Measurements from ENCODE around the gene B4GALT6.

Gene B4GALT6

DNA sequence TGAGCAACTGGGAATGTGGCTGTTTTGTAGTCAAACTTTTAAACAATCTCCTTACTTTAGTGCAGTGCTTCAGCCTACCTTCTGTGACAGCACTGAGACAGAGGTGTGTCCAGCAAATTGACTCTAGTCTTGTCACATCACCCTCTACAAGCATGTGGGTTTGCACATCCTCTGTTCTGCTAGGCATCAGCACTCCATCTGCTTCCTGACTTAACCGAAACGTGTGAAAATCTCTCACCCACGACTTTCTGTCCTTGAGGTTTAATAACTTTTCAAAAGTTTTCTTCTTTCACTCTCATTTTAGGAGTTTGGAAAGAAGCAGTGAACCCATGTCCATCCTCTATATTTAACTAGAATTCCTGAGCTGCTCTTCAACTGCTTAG, 50.1 kb downstream of the B4GALT6 start:
- no peak for DNase-seq (ENCODE audit: low read depth in 2 of 3, low spot score in 2 of 3)

DNA sequence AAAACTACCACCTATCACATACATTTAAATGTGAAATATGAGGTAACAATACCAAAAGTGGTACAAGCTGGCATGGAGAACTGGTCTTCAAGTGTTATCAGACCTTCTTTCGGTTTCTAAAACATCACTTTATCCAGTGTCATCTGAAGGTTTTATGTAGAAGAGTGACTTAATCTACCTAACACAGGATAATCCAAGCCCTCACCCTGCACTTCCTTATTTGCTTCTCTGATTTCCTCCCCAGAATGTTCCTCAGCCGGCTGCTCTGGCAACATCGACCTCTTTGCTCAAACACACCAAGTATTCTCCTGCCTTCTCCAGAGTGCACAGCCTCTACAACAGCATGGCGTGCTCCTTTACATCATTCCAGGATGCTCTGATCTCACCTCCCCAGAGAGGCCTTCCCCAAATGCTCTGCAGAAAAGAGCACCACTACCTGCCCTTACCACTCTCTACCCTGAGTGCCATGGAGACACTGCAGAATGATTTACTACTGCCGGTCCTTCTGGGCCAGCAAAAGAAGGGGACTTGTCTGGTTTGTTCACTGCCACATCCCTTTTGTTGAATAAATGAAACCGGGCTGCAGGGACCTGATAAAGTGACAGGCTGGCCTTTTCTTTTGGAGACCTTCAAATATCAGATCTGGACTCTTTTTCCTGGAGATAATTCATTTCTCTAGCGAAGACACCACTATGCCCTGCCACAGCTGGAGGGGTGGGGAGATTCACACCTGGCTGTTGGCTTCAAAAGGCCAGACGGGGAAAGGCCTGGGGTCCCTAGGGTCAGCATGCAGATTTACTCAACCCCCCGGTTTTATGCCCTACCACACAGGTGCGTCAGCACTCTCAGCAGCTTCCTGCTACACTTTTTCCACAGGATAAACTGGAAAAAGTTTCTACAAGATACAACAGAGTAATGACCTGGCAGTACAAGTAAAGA, 50.7 kb downstream of the B4GALT6 start:
- DNase-seq (ENCODE audit: low read depth in 2 of 3, low spot score in 2 of 3): no peak

DNA sequence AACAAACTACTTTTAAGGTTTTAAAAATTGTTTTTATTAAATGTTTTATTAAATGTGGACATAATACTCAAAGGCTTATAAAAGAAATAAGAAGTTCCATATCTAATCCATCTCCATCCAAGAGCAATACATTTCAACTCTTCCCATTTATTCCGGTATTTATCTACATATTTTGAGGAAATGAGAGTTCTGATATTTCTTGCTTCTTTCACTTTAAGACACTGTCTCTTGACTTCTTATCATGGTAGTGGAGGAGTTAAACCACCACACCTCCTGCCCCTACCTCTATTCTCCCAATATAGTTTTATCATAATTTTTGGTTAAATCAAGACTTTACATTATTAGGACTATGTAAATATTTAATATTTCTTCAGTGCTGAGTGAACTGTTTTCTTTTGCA, 52.0 kb downstream of the B4GALT6 start:
- DNase-seq (ENCODE audit: low read depth in 2 of 3, low spot score in 2 of 3): no peak

DNA sequence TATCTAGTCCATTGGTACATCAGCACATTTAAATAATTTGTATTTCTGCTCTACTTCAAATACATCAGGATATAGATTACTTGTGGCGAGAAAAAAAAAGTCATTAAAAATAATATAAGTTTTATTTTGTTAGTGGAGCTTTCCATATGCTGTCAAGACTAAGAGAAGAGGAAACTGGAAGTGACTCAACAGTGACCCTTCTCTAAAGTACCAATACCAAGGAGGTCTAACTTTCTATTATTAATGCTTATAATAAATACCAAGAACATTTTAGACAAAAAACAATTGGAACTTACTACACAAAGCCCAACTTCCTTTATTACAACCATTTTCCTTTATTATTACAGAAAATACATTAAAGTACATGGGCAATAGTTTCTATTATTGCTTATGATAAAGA, 52.9 kb downstream of the B4GALT6 start:
- DNase-seq (ENCODE audit: low read depth in 2 of 3, low spot score in 2 of 3): no peak

DNA sequence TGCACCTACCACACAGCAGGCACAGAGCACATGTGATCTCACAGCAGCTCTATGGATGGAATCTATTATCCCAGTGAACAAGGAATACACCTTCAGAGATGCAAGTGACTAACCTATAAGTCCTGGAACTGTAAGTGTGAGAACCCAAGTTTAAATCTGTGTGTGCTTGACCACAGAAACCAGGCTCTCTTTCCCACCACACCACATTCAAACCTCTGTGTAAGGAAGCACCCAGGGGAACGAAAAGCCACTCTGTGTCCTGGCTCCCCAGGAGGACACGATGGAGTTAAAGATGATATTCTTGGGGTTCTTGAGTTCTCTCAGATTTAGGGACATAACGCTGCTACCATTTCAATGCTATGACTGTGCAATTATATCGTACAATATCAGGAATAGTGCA, 53.8 kb downstream of the B4GALT6 start:
- DNase-seq (ENCODE audit: low read depth in 2 of 3, low spot score in 2 of 3): no peak

DNA sequence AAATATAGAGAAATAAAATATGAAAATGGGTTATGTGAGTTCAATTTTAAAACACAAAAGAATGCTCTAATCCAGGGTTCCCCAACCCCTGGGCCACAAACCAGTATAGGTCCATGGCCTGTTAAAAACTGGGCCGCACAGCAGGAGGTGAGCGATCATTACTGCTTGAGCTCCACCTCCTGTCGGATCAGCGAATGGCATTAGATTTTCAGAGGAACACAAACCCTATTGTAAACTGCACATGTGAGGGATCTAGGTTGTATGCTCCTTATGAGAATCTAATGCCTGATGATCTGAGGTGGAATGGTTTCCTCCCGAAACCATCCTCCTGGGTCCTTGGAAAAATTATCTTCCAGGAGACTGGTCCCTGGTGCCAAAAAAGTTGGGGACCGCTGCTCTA, 58.0 kb downstream of the B4GALT6 start:
- DNase-seq (ENCODE audit: low read depth in 2 of 3, low spot score in 2 of 3): no peak

DNA sequence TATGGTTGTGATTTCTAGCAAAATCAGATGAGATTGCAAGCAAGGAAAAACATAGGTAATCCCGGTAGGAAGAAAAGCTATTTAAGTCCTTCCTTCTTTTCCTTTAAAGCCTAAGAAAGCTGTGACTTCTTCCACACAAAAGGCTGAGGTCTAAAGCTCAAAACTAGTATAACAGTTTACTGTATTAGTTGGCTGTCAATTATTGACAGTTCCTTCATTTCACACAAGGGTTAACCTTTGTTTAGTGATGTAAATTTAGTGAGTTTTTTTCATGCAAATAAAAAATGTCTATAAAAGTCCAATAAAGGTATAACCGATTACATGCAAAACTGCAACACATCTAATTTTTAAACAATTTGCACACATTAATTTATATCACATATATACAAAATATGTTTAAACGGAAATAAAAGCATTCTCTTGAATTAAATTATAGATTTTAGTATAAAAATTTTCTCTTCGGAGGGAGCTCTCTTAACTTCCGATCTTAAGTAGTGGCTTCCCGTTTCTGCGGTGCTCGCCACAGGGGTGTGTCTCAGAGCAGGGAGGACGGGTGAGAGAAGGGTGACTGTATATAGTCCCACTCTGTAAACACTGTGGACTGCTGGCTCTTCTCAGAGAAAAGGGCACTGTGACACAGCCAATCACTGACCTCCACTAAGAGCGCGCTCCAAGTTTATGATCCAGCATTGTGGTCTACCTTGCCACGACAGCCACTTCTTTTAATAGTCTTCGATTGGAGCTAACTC, 59.3 kb downstream of the B4GALT6 start:
- no peak for DNase-seq (ENCODE audit: low read depth in 2 of 3, low spot score in 2 of 3)

DNA sequence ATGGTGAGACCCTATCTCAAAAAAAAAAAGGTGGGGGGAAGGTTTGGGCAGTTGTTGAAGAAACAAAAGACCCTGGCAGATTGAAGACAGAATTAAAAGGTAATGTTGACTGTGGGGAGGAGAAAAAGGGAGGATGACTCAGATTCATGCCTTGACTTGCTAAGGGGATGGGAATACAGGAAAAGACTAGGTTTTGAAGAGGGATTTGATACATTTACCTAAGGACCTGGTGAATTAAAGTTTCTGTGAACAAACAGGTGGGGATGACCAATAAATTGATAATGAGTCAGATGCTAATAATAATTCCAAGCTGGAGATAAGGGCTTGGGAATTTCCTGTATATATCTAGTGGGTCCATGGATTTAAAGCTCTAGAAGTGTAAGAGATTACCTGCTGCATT, 65.1 kb downstream of the B4GALT6 start:
- no peak for DNase-seq (ENCODE audit: low read depth in 2 of 3, low spot score in 2 of 3)

DNA sequence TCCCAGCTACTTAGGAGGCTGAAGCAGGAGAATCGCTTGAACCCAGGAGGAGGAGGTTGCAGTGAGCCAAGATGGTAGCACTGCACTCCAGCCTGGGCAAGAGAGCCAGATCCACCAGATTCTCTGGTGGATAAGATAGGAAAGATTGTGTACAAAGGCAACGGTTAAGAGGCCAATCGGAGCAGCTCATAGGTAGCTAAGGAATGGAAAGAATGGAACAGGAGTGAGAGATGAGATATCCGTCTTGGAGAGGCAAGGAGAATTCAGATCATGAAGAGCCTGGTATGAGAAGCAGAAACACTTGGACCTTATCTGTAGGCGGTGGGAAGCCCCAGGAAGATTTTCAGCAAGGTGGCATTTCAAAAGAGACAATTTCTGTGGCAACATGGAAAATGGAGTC, 65.6 kb downstream of the B4GALT6 start:
- DNase-seq (ENCODE audit: low read depth in 2 of 3, low spot score in 2 of 3): no peak

DNA sequence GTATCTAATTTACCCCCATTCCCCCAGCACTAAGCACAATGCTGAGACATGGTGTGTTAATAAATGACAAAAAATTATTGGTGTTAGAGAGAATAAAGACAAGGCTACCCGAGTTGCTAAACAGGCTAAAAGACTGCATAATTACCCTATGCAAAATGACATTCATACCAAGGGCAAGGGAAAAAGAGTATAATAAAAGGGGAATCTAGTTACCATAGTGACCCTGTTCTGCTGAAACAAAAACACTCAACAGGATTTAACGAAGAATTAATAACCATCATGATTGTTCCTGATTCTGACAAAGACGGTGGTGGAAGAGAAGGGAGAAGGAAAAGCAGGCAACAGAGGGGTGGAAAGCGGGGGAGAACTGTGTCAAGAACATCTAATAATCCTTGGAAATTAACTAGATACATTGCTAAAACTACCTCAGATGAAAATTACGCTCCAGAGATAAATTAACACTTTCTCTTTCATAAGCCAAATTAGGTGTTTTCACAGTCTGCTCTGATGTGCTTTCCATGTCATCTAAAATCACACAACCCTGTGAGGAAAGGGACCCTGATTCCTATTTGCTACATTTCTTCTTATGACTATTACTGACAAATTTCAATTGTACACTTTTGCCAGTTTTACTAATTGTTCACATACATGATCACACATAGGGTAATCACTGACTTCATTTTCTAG, 67.2 kb downstream of the B4GALT6 start:
- no peak for DNase-seq (ENCODE audit: low read depth in 2 of 3, low spot score in 2 of 3)

DNA sequence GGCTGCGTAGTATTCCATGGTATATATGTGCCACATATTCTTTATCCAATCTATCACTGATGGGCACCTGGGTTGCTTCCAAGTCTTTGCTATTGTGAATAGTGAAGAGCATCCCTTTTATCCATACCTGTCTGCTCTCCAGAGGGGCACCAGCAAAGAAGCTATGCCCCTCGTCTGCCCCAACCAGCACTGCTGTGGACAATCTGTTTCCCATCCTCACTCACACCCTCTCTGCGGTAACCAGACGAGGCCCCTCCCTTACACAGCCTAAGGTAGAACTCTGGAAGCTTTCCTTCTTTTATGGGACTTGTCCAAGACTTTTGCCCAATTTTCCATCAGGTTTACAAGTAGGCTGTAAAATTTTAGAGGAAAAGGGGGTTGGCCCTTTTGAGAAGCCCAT, 67.8 kb downstream of the B4GALT6 start:
- DNase-seq (ENCODE audit: low read depth in 2 of 3, low spot score in 2 of 3): no peak

DNA sequence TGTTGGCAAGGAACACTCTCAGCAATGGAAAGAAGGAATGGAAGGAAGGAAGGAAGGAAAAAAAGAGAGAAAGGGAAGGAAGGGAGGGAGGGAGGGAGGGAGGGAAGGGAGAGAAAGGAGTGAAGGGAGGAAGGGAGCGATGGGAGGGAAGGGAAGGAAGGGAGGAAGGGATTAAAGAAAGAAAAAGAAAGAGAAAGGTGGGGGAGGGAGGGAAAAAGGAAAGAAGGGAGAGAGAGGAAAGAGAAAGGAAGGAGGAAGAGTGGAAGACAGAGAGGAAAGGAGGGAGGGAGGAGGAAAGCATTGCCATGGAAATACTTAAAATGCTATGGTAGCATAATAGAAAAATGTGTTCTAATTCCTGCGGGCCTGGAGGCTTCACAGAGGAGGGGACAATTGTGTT, 70.3 kb downstream of the B4GALT6 start:
- DNase-seq (ENCODE audit: low read depth in 2 of 3, low spot score in 2 of 3): no peak

DNA sequence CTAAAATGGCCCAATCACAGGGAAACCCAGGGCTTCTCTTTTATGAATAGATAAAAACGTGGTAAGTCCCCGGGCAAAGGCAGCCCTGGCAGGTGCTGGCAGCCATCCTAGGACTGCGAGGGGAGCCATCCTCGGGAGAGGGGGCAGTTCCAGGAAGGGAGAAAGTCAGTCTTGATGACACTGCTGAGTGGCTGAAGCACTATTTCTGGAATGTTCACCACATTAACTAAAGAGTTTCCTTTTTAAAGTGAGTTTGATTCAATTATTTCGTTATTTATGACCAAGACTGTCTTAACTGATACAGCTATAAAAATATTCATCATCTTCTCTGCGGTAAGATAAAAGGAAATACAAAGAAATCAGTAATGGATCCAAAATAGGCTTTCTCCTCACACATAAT, 72.3 kb downstream of the B4GALT6 start:
- no peak for DNase-seq (ENCODE audit: low read depth in 2 of 3, low spot score in 2 of 3)

DNA sequence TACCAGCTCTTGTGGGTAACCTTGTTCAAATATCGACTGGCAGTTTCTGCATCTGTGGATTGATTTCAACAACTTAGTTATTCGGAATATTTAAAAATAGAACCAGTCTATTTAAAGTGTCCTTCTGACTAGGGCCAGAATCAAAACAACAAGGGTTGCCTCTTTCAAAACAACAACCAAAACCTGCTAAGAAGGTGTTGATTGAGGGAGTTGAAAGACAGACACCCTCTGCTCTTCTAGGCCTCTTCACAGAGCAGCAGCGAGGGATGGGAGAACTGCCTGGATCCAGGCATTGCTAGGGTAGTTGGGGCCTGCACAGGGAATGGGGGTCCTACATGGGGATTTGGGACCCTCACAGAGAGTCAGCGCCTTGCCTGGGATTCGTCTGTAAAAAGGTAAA, 72.9 kb downstream of the B4GALT6 start:
- no peak for DNase-seq (ENCODE audit: low read depth in 2 of 3, low spot score in 2 of 3)

DNA sequence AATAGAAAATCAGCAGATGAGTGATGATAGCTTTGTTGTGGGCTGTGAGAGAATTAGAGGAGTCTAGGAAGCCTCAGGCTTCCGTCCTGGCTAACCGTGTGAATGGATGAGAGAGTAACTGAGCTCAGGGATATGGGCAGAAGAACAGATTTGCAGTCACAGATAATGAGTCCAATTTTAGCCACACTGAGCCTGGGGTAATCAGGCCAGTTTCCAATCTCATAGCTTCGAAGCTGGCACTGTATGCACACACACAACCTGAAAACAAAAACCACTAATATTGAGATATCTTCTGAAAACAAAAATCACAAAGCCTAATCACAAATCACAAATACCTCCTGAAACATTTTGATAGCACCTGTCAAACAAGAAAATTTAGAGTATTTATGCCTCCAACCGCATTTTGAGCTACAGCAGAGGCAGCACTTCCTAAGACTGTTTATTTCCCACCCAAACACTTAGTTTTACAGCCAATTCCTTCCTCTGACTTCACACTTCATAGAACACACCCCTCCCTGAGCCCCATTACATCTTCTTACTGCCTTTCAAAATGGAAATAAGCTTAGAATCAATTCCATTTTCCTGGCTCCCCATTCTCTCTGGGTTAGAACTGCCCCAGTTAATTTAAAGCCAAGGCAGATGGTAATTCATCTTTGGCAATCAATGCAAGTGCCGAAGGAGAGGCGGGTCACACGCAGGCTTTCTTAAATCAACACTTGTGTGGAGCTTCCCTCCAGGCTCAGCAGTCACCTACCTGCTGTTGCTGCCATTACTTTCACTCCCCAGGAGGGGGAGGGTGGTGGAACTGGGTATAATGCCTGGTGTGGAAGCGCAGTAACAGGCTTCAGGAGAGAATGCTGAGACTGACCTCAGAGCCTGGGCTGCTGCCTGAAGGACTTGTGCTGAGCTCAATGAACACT, 73.8 kb downstream of the B4GALT6 start:
- DNase-seq (ENCODE audit: low read depth in 2 of 3, low spot score in 2 of 3): no peak

DNA sequence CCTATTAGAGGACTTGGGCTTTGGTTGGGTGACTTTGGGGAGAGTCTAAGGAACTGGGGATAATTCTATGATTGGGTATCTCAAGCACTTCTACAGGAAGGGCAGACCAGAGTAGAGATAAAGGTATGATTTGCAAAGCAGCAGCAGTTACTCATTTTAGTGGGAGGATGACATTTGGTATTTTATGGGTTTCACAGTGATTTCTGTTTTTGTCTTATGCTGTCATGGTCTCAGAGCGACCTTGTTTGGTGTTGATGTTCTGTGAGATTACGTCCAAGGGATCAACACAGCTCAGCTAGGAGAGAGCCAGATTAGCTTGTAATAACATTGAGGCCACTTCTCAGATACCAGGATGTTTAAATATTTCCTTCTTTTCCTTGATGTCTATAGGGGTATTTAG, 74.5 kb downstream of the B4GALT6 start:
- no peak for DNase-seq (ENCODE audit: low read depth in 2 of 3, low spot score in 2 of 3)

DNA sequence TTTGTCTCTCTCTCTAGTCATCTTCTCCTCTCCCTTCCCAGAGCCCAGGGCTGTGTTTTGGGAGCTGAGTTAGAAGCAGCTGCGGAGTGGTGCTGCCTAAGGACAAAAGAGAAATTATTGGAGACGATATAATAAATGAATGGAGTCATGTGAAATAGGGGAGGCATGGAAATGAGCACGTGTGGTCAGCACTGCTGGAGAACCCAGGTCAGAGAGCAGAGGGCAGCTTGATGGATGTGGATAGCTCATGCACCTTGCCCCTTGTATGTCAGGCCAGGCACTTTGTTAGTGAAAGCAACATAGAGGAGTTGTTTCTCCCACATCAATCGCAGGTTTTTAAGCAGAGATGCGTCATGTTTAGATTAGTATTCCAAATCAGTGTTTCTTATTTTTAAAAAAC, 77.0 kb downstream of the B4GALT6 start:
- DNase-seq (ENCODE audit: low read depth in 2 of 3, low spot score in 2 of 3): no peak

DNA sequence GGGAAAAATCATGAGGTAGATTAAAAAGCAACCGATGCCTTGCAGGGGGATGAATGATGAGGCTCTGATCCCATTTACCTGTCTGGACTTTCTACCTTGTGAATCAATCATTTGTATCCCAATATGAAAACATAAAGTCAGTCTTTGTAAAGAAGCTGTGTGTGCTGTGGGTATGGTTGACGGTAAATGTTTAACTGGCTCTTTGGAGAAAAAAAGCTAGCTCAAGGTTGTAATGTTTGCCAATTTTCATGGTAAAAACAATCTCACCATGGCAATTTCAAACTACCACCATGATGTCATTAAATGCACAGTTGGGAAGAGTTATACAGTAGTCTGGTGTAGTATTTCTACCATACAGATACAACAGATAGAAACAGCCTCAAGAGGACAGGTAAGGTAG, 78.1 kb downstream of the B4GALT6 start:
- DNase-seq (ENCODE audit: low read depth in 2 of 3, low spot score in 2 of 3): no peak

DNA sequence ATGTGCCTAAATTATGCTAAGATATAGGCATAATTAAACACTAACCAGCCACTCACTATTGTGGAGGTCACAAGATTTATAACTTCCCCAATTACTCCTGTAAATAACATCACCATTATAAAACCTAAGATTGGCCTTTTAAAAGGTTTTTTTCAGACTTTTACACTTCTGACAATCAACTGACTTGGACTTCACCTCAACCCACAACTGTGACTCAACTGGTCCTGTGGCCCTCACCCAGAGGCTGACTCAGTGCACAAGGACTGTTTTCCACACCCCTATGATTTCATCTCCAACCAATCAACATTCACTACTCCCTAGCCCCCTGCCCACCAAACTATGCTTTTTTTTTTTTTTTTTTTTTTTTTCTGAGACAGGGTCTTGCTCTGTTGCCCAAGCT, 81.1 kb downstream of the B4GALT6 start:
- no peak for DNase-seq (ENCODE audit: low read depth in 2 of 3, low spot score in 2 of 3)

DNA sequence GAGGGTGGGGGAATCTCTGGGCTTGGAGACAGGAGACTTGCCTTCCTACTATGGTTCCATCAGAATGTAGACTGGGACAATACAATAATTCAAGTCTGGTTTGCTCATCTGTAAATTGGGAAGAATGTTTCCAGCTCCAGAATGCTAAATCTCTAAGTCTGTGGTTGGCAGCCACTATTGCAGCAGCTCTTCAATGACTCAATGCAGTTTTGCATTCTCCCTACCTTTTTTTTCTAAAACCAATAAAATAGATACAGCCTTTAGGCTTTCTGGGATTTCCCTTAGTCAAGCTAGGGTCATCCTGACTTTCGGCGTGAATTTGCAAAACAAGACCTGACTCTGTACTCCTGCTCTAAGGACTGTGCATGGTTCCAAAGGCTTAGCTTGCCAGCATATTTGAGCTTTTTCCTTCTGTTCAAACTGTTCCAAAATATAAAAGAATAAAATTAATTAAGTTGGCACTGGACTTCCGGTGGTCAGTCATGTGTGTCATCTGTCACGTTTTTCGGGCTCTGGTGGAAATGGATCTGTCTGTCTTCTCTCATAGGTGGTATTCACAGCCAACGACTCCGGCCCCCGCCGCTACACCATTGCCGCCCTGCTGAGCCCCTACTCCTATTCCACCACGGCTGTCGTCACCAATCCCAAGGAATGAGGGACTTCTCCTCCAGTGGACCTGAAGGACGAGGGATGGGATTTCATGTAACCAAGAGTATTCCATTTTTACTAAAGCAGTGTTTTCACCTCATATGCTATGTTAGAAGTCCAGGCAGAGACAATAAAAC, 86.2 kb downstream of the B4GALT6 start:
- DNase-seq (ENCODE audit: low read depth in 2 of 3, low spot score in 2 of 3): no peak
